GM12875 (cell line): ENCODE measurements around the gene C17orf100.
A peak's percentile ranks its signal among the peaks of the same experiment; 100 is the strongest.

Source experiments
- H3K4me3 ChIP-seq: one replicate; pipeline ENCODE4 v1.5.1; 2011; ENCODE audit warnings: low read depth, low read length, control low read depth
- TF ChIP-seq, protein P1 (sequence below): IDR thresholded peaks from 2 replicates; pipeline ENCODE4 v1.5.1; 2011; ENCODE audit warnings: low read depth, mild to moderate bottlenecking, control low read depth, inconsistent platforms, low read length, moderate library complexity, borderline replicate concordance; ENCODE audit not compliant: insufficient read depth

The C17orf100 gene

DNA sequence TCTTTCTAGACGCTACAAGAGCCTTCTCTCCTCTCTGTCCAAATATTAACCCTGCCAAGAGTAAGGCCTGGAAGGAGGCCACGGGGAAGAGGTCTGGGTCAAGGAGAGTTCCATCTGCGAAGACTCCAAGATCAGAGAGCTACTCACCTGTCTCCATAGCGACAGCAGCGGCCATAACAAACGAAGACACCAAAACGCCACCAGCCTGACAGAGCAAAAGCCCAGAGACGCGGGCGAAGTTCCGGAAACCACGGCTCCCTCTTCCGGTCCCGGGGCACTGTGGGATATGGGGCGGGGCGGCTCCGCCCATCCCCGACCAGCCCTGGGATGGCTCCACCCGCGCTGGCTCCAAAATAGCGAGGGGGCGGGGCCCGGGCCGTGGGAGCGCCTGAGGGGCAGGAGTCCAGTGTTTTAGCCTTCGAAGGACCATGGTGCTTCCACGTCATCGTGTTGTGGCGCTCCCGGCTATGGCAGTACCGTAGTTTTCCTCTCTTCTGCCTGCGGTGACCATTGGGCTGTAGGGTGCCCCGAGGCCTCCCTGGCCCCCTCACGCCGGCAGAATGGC, at the start of gene C17orf100, which contains the start of gene MED31:
Gene C17orf100, plus strand, starts transcription at position 409 of the 565 bp plus-strand sequence. Its CDS starts 152 bp downstream, at position 561.
Gene MED31, minus strand, starts transcription at position 252 of the 565 bp plus-strand sequence. Its CDS starts 77 bp downstream, at position 175.
- TF ChIP-seq, protein P1, sequence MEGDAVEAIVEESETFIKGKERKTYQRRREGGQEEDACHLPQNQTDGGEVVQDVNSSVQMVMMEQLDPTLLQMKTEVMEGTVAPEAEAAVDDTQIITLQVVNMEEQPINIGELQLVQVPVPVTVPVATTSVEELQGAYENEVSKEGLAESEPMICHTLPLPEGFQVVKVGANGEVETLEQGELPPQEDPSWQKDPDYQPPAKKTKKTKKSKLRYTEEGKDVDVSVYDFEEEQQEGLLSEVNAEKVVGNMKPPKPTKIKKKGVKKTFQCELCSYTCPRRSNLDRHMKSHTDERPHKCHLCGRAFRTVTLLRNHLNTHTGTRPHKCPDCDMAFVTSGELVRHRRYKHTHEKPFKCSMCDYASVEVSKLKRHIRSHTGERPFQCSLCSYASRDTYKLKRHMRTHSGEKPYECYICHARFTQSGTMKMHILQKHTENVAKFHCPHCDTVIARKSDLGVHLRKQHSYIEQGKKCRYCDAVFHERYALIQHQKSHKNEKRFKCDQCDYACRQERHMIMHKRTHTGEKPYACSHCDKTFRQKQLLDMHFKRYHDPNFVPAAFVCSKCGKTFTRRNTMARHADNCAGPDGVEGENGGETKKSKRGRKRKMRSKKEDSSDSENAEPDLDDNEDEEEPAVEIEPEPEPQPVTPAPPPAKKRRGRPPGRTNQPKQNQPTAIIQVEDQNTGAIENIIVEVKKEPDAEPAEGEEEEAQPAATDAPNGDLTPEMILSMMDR, result no peak

DNA sequence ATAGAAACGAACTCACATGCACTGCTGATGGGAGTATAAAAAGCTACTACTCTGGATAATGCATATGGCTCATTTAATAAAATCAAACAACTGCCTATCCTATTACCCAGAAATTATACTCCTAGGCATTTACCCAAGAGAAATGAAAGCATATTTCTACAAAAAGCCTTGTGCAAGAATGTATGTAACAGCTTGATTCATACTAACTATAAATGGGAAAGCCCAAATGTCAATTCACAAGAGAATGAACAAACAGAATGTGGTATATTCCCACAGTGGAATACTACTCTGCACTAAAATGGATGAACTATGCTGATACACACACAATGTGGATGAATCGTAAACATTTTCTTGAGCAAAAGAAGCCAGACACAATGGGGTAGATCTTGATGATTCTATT, 49.4 kb upstream of the C17orf100 start:
- H3K4me3 ChIP-seq, result no peak overlapping the region
- TF ChIP-seq, protein P1, result no peak

More for the DNA sequence above, at the start of gene C17orf100, which contains the start of gene MED31:
- H3K4me3 ChIP-seq, result peak within 1 kb of the TSS; percentile 61

DNA sequence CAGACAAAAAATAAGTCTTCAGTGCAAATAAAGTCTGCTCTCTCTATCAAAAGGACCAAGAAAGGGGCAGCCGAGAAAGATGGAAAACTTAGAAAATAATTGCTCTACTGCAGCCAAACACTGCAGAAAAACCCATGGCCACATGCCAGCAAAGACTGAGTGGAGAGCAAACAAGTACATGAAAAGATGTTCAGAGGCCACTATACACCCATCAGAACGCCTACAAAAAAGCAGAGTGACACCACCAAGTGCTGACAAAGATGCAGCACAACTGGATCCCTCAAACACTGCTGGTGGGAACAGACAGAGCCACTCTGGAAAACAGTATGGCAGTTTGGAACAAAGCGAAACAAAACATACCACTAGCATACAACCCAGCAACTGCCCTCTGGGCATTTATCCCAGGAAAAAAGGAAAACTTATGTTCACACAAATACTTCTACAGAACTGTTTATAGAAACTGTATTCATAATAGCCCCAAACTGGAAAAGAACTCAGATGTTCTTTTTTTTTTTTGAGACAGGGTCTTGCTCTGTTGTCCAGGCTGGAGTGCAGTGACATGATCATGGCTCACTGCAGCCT, 47.7 kb upstream of the C17orf100 start:
- H3K4me3 ChIP-seq, result no peak overlapping the region
- TF ChIP-seq, protein P1, result no peak

DNA sequence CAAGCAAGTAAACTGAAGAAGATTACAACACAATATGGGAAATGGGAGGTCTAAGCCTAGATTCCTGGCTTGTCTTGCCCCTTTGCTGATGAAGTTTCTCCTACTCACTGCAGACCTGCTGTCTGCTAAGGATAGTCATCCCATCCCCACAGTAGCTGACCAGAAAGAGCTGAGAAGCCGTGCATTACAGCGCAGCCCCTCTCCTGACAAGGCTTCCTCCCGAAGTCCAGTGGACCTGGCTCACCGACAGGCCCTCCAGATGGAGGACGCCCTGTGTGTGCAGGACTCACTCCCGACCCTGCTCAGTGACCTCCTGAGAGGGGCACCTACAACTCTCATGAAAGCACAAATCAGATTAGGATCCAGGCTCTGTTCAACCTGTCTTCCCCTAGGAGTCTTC, 46.4 kb upstream of the C17orf100 start:
- H3K4me3 ChIP-seq, result no peak overlapping the region
- TF ChIP-seq, protein P1, result no peak

DNA sequence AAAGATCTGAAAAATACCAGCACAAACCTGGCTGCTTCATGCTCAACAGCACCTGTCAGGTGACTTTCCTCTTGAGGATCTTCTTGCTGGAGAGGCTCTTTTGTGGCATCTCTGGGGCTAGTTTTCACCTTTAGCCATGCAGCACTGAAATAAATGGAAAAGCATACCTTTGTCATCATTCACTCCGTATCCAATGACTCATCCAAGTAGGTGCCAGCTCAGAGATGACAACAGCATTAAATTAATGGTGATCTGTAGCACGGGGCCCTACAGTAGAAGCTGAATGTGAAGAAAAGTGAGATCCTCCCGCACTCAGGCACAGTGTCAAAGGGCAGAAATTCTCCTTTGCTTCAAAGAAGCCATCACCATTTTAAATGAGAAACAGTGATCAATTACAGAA, 43.2 kb upstream of the C17orf100 start:
- TF ChIP-seq, protein P1, result no peak
- H3K4me3 ChIP-seq, result no peak overlapping the region

DNA sequence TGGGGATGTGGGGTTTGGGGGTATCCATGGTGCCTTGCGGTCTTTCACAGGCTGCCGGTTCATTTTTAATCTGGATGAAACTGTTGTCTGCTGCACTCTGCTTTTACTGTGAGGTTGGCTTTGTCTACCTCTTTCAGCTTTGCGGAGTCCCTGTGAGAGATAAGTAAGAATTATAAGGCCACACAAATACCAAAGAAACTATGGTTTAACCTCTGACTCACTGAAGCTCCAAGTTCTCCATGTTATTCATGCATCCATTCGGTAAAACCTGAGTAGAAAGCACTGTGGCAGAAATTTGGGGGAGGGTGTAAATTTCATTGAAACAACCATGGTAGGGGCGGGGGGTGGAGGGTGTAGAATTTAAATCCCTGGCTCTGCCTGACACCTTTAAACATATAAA, 41.6 kb upstream of the C17orf100 start:
- H3K4me3 ChIP-seq, result no peak overlapping the region
- TF ChIP-seq, protein P1, result no peak

DNA sequence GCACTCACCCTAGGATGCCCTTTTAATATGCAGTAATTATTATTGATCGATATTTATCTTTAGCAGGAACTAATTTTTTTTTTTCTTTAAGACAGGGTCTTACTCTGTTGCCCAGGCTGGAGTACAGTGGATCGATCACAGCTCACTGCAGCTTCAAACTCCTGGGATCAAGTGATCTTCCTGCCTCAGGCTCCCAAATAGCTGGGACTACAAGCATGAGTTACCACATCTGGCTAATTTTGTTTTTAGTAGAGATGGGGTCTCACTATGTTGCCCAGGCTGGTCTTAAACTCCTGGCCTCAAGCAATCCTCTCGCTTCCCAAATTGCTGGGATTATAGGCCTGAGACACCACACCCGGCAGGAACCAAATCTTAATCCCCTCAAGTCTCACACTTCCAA, 40.3 kb upstream of the C17orf100 start:
- H3K4me3 ChIP-seq, result no peak overlapping the region
- TF ChIP-seq, protein P1, result no peak
